HepG2 (cell line): ENCODE data around the gene TSPAN3. TPM values are rescaled to one million over a fixed set of nuclear protein-coding genes. Genes with fewer than 3 reads are reported as not detected.

Experiments
- ATAD3A ChIP-seq: sonication (generic); formaldehyde crosslinking; IDR thresholded peaks from 2 replicates; pipeline ENCODE4 v1.4.0; 2020; ENCODE audit warnings: missing genetic modification reagents
- CREB1 ChIP-seq, 2 experiments: fragments of 450-650 bp in 1 of 2; IDR thresholded peaks; 2 replicates each; pipeline ENCODE4 v1.6.1; 2016 to 2017; ENCODE audit warnings: control low read depth in 1 of 2, mild to moderate bottlenecking in 1 of 2, missing compliant biosample characterization in 1 of 2, missing genetic modification characterization in 1 of 2
- FIP1L1 ChIP-seq: fragments of 200-400 bp; formaldehyde crosslinking; IDR thresholded peaks from 2 replicates; pipeline ENCODE4 v1.6.1; 2018; ENCODE audit warnings: low read depth, mild to moderate bottlenecking, low read length, moderate library complexity, borderline replicate concordance; ENCODE audit not compliant: insufficient read depth
- HOXA3 ChIP-seq: sonication (generic); formaldehyde crosslinking; IDR thresholded peaks from 2 replicates; pipeline ENCODE4 v1.5.0; 2020; ENCODE audit warnings: missing genetic modification reagents
- NAIF1 ChIP-seq: sonication (generic); formaldehyde crosslinking; IDR thresholded peaks from 2 replicates; pipeline ENCODE4 v1.5.0; 2020; ENCODE audit warnings: mild to moderate bottlenecking, missing genetic modification reagents, borderline replicate concordance
- POGZ ChIP-seq: sonication (generic); formaldehyde crosslinking; IDR thresholded peaks from 2 replicates; pipeline ENCODE4 v1.4.0; 2020; ENCODE audit warnings: mild to moderate bottlenecking, missing genetic modification reagents
- TBP ChIP-seq: sonication (generic); formaldehyde crosslinking; IDR thresholded peaks from 2 replicates; pipeline ENCODE4 v1.5.0; 2020; ENCODE audit warnings: missing genetic modification reagents
- TOPORS ChIP-seq: sonication (generic); formaldehyde crosslinking; IDR thresholded peaks from 2 replicates; pipeline ENCODE4 v1.8.0; 2023; ENCODE audit warnings: mild to moderate bottlenecking, missing genetic modification reagents
- TP53 ChIP-seq: sonication (generic); formaldehyde crosslinking; conservative IDR thresholded peaks from 2 replicates; pipeline ENCODE4 v1.4.0; 2020; ENCODE audit warnings: missing genetic modification reagents
- ZBTB21 ChIP-seq: sonication (generic); formaldehyde crosslinking; IDR thresholded peaks from 2 replicates; pipeline ENCODE4 v1.4.0; 2020; ENCODE audit warnings: missing genetic modification reagents
- ZNF10 ChIP-seq: sonication (generic); formaldehyde crosslinking; IDR thresholded peaks from 2 replicates; pipeline ENCODE4 v1.4.0; 2020; ENCODE audit warnings: mild to moderate bottlenecking, low read depth, missing genetic modification reagents, borderline replicate concordance
- ZNF12 ChIP-seq: sonication (generic); formaldehyde crosslinking; IDR thresholded peaks from 2 replicates; pipeline ENCODE4 v1.5.0; 2020; ENCODE audit warnings: missing genetic modification reagents
- ZNF260 ChIP-seq: sonication (generic); formaldehyde crosslinking; IDR thresholded peaks from 2 replicates; pipeline ENCODE4 v1.4.0; 2020; ENCODE audit warnings: missing genetic modification reagents, low read depth, mild to moderate bottlenecking, borderline replicate concordance
- ZNF550 ChIP-seq: sonication (generic); formaldehyde crosslinking; IDR thresholded peaks from 2 replicates; pipeline ENCODE4 v1.4.0; 2020; ENCODE audit warnings: mild to moderate bottlenecking, missing genetic modification reagents, borderline replicate concordance
- ZNF552 ChIP-seq: sonication (generic); formaldehyde crosslinking; IDR thresholded peaks from 2 replicates; pipeline ENCODE4 v1.9.0; 2022; ENCODE audit warnings: missing genetic modification reagents, mild to moderate bottlenecking, borderline replicate concordance
- ZNF629 ChIP-seq: sonication (generic); formaldehyde crosslinking; conservative IDR thresholded peaks from 2 replicates; pipeline ENCODE4 v1.5.0; 2020; ENCODE audit warnings: missing genetic modification reagents
- ZNF776 ChIP-seq: sonication (generic); formaldehyde crosslinking; IDR thresholded peaks from 2 replicates; pipeline ENCODE4 v1.4.0; 2020; ENCODE audit warnings: mild to moderate bottlenecking, missing genetic modification reagents
- ZNF790 ChIP-seq: sonication (generic); formaldehyde crosslinking; IDR thresholded peaks from 2 replicates; pipeline ENCODE4 v1.8.0; 2022; ENCODE audit warnings: missing genetic modification reagents, mild to moderate bottlenecking, borderline replicate concordance
- polyA plus RNA-seq, 8 experiments: library from polyadenylated mRNA; depleted of rRNA in 3 of 8; stranded (reverse) in 7 of 8; unstranded in 1 of 8; fragments of >200 nt; fragmentation: Illumina TruSeq in 4 of 8; extraction: Trizol in 4 of 8; gene quantifications; 2 replicates each; pipeline versions ENCODE4 v1.2.1 to v1.2.3, GENCODE V29; 2011 to 2016; ENCODE audit warnings: low read depth in 4 of 8, missing spikeins in 1 of 8, mixed read lengths in 1 of 8; ENCODE audit not compliant: insufficient read depth in 1 of 8
- total RNA-seq, 5 experiments: library from RNA; depleted of rRNA; stranded (reverse); fragments of >200 nt; fragmentation: Illumina TruSeq; extraction: Trizol; gene quantifications; 2 replicates each; pipeline ENCODE4 v1.2.3, GENCODE V29; 2016; ENCODE audit warnings: low read depth in 1 of 5
- TF ChIP-seq, protein P1 (sequence below): sonication (generic); formaldehyde crosslinking; IDR thresholded peaks from 2 replicates; pipeline ENCODE4 v1.4.0; 2020; ENCODE audit warnings: missing genetic modification reagents
- TF ChIP-seq, protein P2 (sequence below): sonication (generic); formaldehyde crosslinking; IDR thresholded peaks from 2 replicates; pipeline ENCODE4 v1.4.0; 2020; ENCODE audit warnings: missing genetic modification reagents
- TF ChIP-seq, protein P3 (sequence below): sonication (generic); formaldehyde crosslinking; IDR thresholded peaks from 2 replicates; pipeline ENCODE4 v1.4.0; 2020; ENCODE audit warnings: missing genetic modification reagents, mild to moderate bottlenecking, borderline replicate concordance
- TF ChIP-seq, protein P4 (sequence below): sonication (generic); formaldehyde crosslinking; IDR thresholded peaks from 2 replicates; pipeline ENCODE4 v1.8.0; 2022; ENCODE audit warnings: mild to moderate bottlenecking, missing genetic modification reagents; ENCODE audit not compliant: insufficient replicate concordance
- TF ChIP-seq, protein P5 (sequence below): sonication (generic); formaldehyde crosslinking; conservative IDR thresholded peaks from 2 replicates; pipeline ENCODE4 v1.4.0; 2020; ENCODE audit warnings: missing genetic modification reagents

Gene TSPAN3
- total and polyA plus RNA-seq, 2 of the 13 experiments (the other 11 are each of a cell fraction or from before 2014, with no cell fraction given): 167 to 170 TPM

DNA sequence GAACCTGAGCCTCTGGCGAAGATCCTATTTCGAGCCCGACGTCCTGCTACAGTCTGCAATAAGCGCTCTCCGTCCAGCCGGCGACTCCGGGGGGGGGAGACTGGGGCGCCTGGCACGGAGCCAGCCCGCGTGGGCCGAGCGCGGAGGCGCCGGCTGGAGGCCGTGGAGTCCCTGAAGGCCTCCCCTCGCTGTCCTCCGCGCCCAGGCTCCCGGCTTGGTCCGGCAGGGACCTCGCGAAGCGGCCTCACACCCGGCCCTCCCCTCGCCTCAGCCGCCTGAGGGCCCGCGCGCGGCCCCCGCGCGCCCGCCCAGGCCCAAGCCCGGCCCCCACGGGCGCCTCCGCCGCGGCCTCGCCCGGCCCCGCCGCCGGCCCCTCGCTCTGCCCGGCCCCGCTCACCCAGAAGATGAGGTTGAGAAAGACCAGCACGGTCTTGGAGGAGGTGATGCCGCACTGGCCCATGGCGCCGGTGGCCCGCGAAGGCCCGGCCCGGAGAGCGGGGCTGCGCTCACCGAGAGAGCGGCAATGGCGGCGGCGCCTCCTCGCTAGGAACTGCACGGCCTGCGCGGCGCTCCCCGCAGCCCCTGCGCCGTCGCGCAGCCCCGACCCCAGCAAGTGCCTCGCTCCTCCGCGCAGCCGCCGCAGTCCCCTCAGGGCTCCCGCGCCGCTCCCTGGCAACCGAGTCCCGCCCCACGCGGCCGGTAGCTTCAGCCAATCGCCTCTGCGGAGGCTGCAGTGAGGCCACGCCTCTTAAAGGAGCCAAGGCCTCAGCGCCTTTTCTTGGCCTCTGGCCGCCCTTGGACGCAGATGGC, at the start of gene TSPAN3 (continued):
- TF ChIP-seq, protein P1, sequence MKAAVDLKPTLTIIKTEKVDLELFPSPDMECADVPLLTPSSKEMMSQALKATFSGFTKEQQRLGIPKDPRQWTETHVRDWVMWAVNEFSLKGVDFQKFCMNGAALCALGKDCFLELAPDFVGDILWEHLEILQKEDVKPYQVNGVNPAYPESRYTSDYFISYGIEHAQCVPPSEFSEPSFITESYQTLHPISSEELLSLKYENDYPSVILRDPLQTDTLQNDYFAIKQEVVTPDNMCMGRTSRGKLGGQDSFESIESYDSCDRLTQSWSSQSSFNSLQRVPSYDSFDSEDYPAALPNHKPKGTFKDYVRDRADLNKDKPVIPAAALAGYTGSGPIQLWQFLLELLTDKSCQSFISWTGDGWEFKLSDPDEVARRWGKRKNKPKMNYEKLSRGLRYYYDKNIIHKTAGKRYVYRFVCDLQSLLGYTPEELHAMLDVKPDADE (CRISPR knock-in tag): no peak
- TF ChIP-seq ZNF790 (CRISPR knock-in tag) (no peak), ZNF552 (CRISPR knock-in tag) (no peak), ZNF629 (no peak), ZNF776 (CRISPR knock-in tag) (peak; percentile 73; the same call in 1 of the 2 replicates), TBP (CRISPR knock-in tag) (no peak), ZNF550 (no peak), ZNF260 (CRISPR knock-in tag) (no peak), FIP1L1 (no peak), ZNF10 (no peak), ATAD3A (CRISPR knock-in tag) (no peak), TP53 (CRISPR knock-in tag) (no peak), NAIF1 (no peak), ZBTB21 (no peak), ZNF12 (no peak), TOPORS (no peak), HOXA3 (CRISPR knock-in tag) (peak; percentile 57; the same call in 1 of the 2 replicates), CREB1 (IDR thresholded peaks at IDR 0.05) (no peak), CREB1 (CRISPR knock-in tag; IDR thresholded peaks at IDR 0.05) (no peak), POGZ (CRISPR knock-in tag) (no peak)
- TF ChIP-seq, protein P2, sequence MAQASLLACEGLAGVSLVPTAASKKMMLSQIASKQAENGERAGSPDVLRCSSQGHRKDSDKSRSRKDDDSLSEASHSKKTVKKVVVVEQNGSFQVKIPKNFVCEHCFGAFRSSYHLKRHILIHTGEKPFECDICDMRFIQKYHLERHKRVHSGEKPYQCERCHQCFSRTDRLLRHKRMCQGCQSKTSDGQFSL (CRISPR knock-in tag): no peak
- TF ChIP-seq, protein P3, sequence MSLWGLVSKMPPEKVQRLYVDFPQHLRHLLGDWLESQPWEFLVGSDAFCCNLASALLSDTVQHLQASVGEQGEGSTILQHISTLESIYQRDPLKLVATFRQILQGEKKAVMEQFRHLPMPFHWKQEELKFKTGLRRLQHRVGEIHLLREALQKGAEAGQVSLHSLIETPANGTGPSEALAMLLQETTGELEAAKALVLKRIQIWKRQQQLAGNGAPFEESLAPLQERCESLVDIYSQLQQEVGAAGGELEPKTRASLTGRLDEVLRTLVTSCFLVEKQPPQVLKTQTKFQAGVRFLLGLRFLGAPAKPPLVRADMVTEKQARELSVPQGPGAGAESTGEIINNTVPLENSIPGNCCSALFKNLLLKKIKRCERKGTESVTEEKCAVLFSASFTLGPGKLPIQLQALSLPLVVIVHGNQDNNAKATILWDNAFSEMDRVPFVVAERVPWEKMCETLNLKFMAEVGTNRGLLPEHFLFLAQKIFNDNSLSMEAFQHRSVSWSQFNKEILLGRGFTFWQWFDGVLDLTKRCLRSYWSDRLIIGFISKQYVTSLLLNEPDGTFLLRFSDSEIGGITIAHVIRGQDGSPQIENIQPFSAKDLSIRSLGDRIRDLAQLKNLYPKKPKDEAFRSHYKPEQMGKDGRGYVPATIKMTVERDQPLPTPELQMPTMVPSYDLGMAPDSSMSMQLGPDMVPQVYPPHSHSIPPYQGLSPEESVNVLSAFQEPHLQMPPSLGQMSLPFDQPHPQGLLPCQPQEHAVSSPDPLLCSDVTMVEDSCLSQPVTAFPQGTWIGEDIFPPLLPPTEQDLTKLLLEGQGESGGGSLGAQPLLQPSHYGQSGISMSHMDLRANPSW: no peak
- TF ChIP-seq, protein P4, sequence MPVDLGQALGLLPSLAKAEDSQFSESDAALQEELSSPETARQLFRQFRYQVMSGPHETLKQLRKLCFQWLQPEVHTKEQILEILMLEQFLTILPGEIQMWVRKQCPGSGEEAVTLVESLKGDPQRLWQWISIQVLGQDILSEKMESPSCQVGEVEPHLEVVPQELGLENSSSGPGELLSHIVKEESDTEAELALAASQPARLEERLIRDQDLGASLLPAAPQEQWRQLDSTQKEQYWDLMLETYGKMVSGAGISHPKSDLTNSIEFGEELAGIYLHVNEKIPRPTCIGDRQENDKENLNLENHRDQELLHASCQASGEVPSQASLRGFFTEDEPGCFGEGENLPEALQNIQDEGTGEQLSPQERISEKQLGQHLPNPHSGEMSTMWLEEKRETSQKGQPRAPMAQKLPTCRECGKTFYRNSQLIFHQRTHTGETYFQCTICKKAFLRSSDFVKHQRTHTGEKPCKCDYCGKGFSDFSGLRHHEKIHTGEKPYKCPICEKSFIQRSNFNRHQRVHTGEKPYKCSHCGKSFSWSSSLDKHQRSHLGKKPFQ (CRISPR knock-in tag): no peak
- TF ChIP-seq, protein P5, sequence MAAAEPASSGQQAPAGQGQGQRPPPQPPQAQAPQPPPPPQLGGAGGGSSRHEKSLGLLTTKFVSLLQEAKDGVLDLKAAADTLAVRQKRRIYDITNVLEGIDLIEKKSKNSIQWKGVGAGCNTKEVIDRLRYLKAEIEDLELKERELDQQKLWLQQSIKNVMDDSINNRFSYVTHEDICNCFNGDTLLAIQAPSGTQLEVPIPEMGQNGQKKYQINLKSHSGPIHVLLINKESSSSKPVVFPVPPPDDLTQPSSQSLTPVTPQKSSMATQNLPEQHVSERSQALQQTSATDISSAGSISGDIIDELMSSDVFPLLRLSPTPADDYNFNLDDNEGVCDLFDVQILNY (CRISPR knock-in tag): 0 out of 2 replicates have a peak, but pooled peaks have one; percentile 72
